Panc1 (cell line): Measurements from ENCODE around the gene NKG7. TPM values are rescaled to one million over a fixed set of nuclear protein-coding genes. Genes with fewer than 3 reads are reported as not detected.

Experiments
- ATAC-seq: fragments of 200-7000 bp; cut with Tn5 transposase; 2 replicates; pipeline ENCODE4 v1.9.1; 2020; ENCODE audit warnings: mild to moderate bottlenecking, moderate library complexity
- BruUV-seq: library from RNA; stranded (reverse); fragments of 400-500 nt; replicated peaks from 2 replicates; lab custom pipeline; 2021; lab: Mats Ljungman, UMichigan
- CTCF ChIA-PET: fragments of 300-600 bp; sonication (Branson Sonifier 250); formaldehyde crosslinking; loops from one replicate; lab custom pipeline; 2022; ENCODE audit warnings: antibody characterized with exemption; lab: Charles Lee
- POLR2A ChIA-PET: fragments of 300-600 bp; sonication (Branson Sonifier 250); formaldehyde crosslinking; loops from one replicate; lab custom pipeline; 2022; ENCODE audit warnings: antibody characterized with exemption; lab: Charles Lee
- DNase-seq: peaks from one replicate; pipeline ENCODE4 v3.0.0-alpha.2; 2010; ENCODE audit warnings: low read depth, low spot score
- H3K27ac ChIP-seq: 2 replicates; pipeline ENCODE4 v1.5.1; 2011; ENCODE audit warnings: mild to moderate bottlenecking, low read length, inconsistent platforms
- H3K27me3 ChIP-seq: fragments of 200-500 bp; sonication (Bioruptor generic); 2 replicates; pipeline ENCODE4 v1.6.0; 2014; ENCODE audit warnings: low read length, inconsistent platforms; ENCODE audit not compliant: control insufficient read depth, insufficient read depth
- H3K36me3 ChIP-seq: fragments of 200-500 bp; sonication (Bioruptor generic); 2 replicates; pipeline ENCODE4 v1.5.1; 2014; ENCODE audit warnings: inconsistent platforms, mild to moderate bottlenecking, low read length, moderate library complexity; ENCODE audit not compliant: control insufficient read depth, insufficient read depth
- H3K4me1 ChIP-seq: 2 replicates; pipeline ENCODE4 v1.5.1; 2011; ENCODE audit warnings: inconsistent platforms, mild to moderate bottlenecking, low read length, moderate library complexity; ENCODE audit not compliant: control insufficient read depth, insufficient read depth
- H3K4me3 ChIP-seq, 2 experiments: 2 replicates each; pipeline ENCODE4 v1.5.1; 2011 to 2012; ENCODE audit warnings: low read depth in 2 of 2, low read length in 2 of 2, mild to moderate bottlenecking in 2 of 2, inconsistent platforms in 1 of 2, moderate library complexity in 1 of 2
- H3K9me3 ChIP-seq: fragments of 200-500 bp; sonication (Bioruptor generic); 2 replicates; pipeline ENCODE4 v1.5.1; 2014; ENCODE audit warnings: low read depth, mild to moderate bottlenecking, inconsistent platforms, low read length, moderate library complexity; ENCODE audit not compliant: control insufficient read depth, insufficient read depth
- POLR2AphosphoS5 ChIP-seq: IDR thresholded peaks from 2 replicates; pipeline ENCODE4 v1.6.1; 2012; ENCODE audit warnings: mild to moderate bottlenecking, low read depth, low read length, moderate library complexity
- REST ChIP-seq, 2 experiments: IDR thresholded peaks; 2 replicates each; pipeline ENCODE4 v1.6.1; 2011 to 2012; ENCODE audit warnings: low read depth in 2 of 2, control low read depth in 1 of 2, low read length in 1 of 2, mild to moderate bottlenecking in 1 of 2, moderate library complexity in 1 of 2; ENCODE audit not compliant: insufficient read depth in 1 of 2
- SIN3A ChIP-seq: IDR thresholded peaks from 2 replicates; pipeline ENCODE4 v1.6.1; 2012; ENCODE audit warnings: low read depth, mild to moderate bottlenecking, low read length, moderate library complexity, borderline replicate concordance; ENCODE audit not compliant: insufficient read depth
- TCF7L2 ChIP-seq: IDR thresholded peaks from 2 replicates; pipeline ENCODE4 v1.6.1; 2011; ENCODE audit warnings: mild to moderate bottlenecking, low read depth, low read length, inconsistent platforms
- in situ Hi-C: cut with HindIII; loops from 2 replicates; pipeline ENCODE4 v1.10.0; 2016; ENCODE audit warnings: low sequenced_read_pairs, low pct_unique_long_range_greater_than_20kb
- intact Hi-C: fragments of 100-400 bp; cut with micrococcal nuclease; formaldehyde crosslinking; loops from one replicate; pipeline ENCODE4 v1.10.0; 2022; ENCODE audit not compliant: unreplicated experiment
- total RNA-seq: library from RNA; stranded (reverse); gene quantifications from one replicate; pipeline ENCODE4 v1.2.1, GENCODE V29; 2021; ENCODE audit not compliant: unreplicated experiment
- TF ChIP-seq, protein P1 (sequence below): fragments of 450-650 bp; IDR thresholded peaks from 2 replicates; pipeline ENCODE4 v1.5.1; 2017; ENCODE audit warnings: mild to moderate bottlenecking

Gene NKG7
- total RNA-seq, 1 experiment from 2014 or later: 0.23 TPM

DNA sequence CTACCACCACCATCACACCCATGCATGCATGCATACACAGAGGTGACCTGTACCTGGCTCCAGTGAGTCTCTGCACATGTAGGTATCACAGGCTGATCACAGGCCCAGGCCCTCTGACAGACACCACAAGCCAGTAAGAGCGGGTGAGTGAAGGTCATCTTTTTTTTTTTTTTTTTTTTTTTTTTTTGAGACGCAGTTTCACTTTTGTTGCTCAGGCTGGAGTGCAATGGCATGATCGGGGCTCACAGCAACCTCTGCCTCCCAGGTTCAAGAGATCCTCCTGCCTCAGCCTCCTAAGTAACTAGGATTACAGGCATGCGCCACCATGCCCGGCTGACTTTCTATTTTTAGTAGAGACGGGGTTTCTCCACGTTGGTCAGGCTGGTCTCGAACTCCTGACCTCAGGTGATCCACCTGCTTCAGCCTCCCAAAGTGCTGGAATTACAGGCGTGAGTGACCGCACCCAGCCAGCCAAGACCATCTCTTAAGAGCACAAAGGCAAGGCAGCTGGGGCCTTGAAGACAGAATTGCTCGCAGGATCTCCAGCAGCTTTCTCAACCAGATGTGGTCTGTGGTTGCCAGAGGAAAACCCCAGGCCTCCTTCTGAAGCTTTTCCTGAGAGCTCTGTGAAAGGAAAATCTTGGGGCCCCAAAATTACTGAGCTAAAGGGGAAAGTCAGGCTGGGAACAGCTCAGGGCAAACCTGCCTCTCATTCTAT, 3.2 kb upstream of the NKG7 start:
- no peak overlapping the region for H3K4me3 ChIP-seq
- CTCF ChIA-PET: no interaction called here
- H3K27me3 ChIP-seq: no peaks in the 10 kb centered on the region
- intact Hi-C loops (no loop called here), in situ Hi-C loops (no loop called here)
- TF ChIP-seq REST (IDR thresholded peaks at IDR 0.05; ENCODE audit: insufficient read depth in 1 of 2, low read depth in 2 of 2, low read length in 1 of 2): no peak
- no peak for TF ChIP-seq POLR2AphosphoS5
- TF ChIP-seq SIN3A: no peak
- no peak for TF ChIP-seq TCF7L2
- TF ChIP-seq, protein P1, sequence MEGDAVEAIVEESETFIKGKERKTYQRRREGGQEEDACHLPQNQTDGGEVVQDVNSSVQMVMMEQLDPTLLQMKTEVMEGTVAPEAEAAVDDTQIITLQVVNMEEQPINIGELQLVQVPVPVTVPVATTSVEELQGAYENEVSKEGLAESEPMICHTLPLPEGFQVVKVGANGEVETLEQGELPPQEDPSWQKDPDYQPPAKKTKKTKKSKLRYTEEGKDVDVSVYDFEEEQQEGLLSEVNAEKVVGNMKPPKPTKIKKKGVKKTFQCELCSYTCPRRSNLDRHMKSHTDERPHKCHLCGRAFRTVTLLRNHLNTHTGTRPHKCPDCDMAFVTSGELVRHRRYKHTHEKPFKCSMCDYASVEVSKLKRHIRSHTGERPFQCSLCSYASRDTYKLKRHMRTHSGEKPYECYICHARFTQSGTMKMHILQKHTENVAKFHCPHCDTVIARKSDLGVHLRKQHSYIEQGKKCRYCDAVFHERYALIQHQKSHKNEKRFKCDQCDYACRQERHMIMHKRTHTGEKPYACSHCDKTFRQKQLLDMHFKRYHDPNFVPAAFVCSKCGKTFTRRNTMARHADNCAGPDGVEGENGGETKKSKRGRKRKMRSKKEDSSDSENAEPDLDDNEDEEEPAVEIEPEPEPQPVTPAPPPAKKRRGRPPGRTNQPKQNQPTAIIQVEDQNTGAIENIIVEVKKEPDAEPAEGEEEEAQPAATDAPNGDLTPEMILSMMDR: no peak
- H3K9me3 ChIP-seq: no peaks in the 10 kb centered on the region
- no peaks in the 10 kb centered on the region for H3K4me1 ChIP-seq
- ATAC-seq (no peak), DNase-seq (no peak)
- no peaks in the 10 kb centered on the region for H3K36me3 ChIP-seq
- BruUV-seq: no TSS peak
- POLR2A ChIA-PET: no interaction called here
- H3K27ac ChIP-seq: no peak overlapping the region

- in situ Hi-C loops: no loop called here
Measured at GRCh38 chr19:51372021-51372648, 319 bp downstream of the NKG7 start.

More at GRCh38 chr19:51372021-51372648, 319 bp downstream of the NKG7 start:
- 0 out of 2 replicates have a peak, but pooled peaks cover 4% of the 10 kb centered on the region for H3K4me1 ChIP-seq
- DNase-seq (no peak), ATAC-seq (no peak)
- TF ChIP-seq SIN3A (no peak), REST (IDR thresholded peaks at IDR 0.05; ENCODE audit: insufficient read depth in 1 of 2, low read depth in 2 of 2, low read length in 1 of 2) (no peak), TCF7L2 (no peak), POLR2AphosphoS5 (no peak)
- TF ChIP-seq, protein P1: no peak
- H3K27me3 ChIP-seq: no peaks in the 10 kb centered on the region
- no peak overlapping the region for H3K4me3 ChIP-seq
- intact Hi-C loops: no loop called here
- no peaks in the 10 kb centered on the region for H3K36me3 ChIP-seq
- no peaks in the 10 kb centered on the region for H3K9me3 ChIP-seq
- H3K27ac ChIP-seq: no peak overlapping the region
- ChIA-PET POLR2A (no interaction called here), CTCF (no interaction called here)
- no TSS peak for BruUV-seq
